Measurements from ENCODE around the gene ZNF555. TPM values are rescaled to one million over a fixed set of nuclear protein-coding genes. Genes with fewer than 3 reads are reported as not detected.

The ZNF555 gene
- total RNA-seq, 2 experiments from 2014 or later = 2.3 to 2.4 TPM

DNA sequence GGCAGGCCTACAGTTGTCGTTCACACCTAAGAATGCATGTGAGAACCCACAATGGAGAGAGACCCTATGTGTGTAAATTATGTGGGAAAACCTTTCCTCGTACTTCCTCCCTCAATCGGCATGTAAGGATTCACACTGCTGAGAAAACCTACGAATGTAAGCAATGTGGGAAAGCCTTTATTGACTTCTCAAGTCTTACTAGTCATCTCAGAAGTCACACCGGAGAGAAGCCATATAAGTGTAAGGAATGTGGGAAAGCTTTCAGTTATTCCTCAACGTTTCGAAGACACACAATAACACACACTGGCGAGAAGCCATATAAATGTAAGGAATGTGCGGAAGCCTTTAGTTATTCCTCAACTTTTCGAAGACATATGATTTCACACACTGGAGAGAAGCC is 11.3 kb downstream of the ZNF555 start:
- ATAC-seq (ENCODE audit: poor library complexity) (no peak), DNase-seq (no peak)
- no peaks in the 10 kb centered on the region for H3K27me3 ChIP-seq (ENCODE audit: control insufficient read depth in 1 of 2, insufficient read depth in 2 of 2, low read length in 2 of 2)
- H3K4me3 ChIP-seq (ENCODE audit: low read length) = no peak overlapping the region
- peaks cover 32% of the 10 kb centered on the region for H3K36me3 ChIP-seq (ENCODE audit: insufficient read depth, low read length)
- H3K9me3 ChIP-seq (ENCODE audit: control insufficient read depth in 1 of 2, insufficient read depth in 1 of 2, low read length in 2 of 2) = peaks cover 12 to 38% of the 10 kb centered on the region in 2 experiments
- H3K9me3 Mint-ChIP-seq = peaks cover 23% of the 10 kb centered on the region
- ChIA-PET CTCF (interaction anchor here (0.6 kb wide), 1 partner anchor 128 kb away, joined by 4 read pairs; no protein-coding TSS in a partner anchor), POLR2A (no interaction called here)
- peaks cover 36% of the 10 kb centered on the region for H3K4me1 Mint-ChIP-seq (ENCODE audit: low read depth)
- H3K36me3 Mint-ChIP-seq (ENCODE audit: low read depth) = peaks cover 76% of the 10 kb centered on the region
- peaks cover 30% of the 10 kb centered on the region for H3K4me1 ChIP-seq (ENCODE audit: insufficient read depth, low read length)
- H3K27me3 Mint-ChIP-seq = no peaks in the 10 kb centered on the region
- intact Hi-C loops (cut with DNase I, micrococcal nuclease) = no loop called here
- no peak overlapping the region for H3K27ac ChIP-seq (ENCODE audit: low read depth in 1 of 2, low read length in 2 of 2)
- no peak overlapping the region for H3K27ac Mint-ChIP-seq
- TF ChIP-seq, protein P1, sequence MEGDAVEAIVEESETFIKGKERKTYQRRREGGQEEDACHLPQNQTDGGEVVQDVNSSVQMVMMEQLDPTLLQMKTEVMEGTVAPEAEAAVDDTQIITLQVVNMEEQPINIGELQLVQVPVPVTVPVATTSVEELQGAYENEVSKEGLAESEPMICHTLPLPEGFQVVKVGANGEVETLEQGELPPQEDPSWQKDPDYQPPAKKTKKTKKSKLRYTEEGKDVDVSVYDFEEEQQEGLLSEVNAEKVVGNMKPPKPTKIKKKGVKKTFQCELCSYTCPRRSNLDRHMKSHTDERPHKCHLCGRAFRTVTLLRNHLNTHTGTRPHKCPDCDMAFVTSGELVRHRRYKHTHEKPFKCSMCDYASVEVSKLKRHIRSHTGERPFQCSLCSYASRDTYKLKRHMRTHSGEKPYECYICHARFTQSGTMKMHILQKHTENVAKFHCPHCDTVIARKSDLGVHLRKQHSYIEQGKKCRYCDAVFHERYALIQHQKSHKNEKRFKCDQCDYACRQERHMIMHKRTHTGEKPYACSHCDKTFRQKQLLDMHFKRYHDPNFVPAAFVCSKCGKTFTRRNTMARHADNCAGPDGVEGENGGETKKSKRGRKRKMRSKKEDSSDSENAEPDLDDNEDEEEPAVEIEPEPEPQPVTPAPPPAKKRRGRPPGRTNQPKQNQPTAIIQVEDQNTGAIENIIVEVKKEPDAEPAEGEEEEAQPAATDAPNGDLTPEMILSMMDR (IDR thresholded peaks at IDR 0.05) = no peak
- H3K4me3 Mint-ChIP-seq = no peak overlapping the region

GRCh38 chr19:2853015-2853606 is 11.8 kb downstream of the ZNF555 start:
- Mint-ChIP-seq H3K4me3 (no peak overlapping the region), H3K36me3 (ENCODE audit: low read depth) (peaks cover 73% of the 10 kb centered on the region), H3K9me3 (peaks cover 23% of the 10 kb centered on the region), H3K4me1 (ENCODE audit: low read depth) (peaks cover 39% of the 10 kb centered on the region), H3K27me3 (no peaks in the 10 kb centered on the region), H3K27ac (no peak overlapping the region)
- intact Hi-C loops (cut with DNase I, micrococcal nuclease) = no loop called here
- TF ChIP-seq, protein P1 (IDR thresholded peaks at IDR 0.05) = no peak
- Histone ChIP-seq H3K27me3 (ENCODE audit: control insufficient read depth in 1 of 2, insufficient read depth in 2 of 2, low read length in 2 of 2) (no peaks in the 10 kb centered on the region), H3K9me3 (ENCODE audit: control insufficient read depth in 1 of 2, insufficient read depth in 1 of 2, low read length in 2 of 2) (peaks cover 12 to 38% of the 10 kb centered on the region in 2 experiments), H3K36me3 (ENCODE audit: insufficient read depth, low read length) (peaks cover 32% of the 10 kb centered on the region), H3K27ac (ENCODE audit: low read depth in 1 of 2, low read length in 2 of 2) (no peak overlapping the region), H3K4me1 (ENCODE audit: insufficient read depth, low read length) (peaks cover 35% of the 10 kb centered on the region), H3K4me3 (ENCODE audit: low read length) (no peak overlapping the region)
- CTCF ChIA-PET = interaction anchor here (0.6 kb wide), 2 partner anchors 128 to 216 kb away, joined by 3 to 4 read pairs; no protein-coding TSS in a partner anchor
- DNase-seq (no peak), ATAC-seq (ENCODE audit: poor library complexity) (no peak)
- POLR2A ChIA-PET = no interaction called here

DNA sequence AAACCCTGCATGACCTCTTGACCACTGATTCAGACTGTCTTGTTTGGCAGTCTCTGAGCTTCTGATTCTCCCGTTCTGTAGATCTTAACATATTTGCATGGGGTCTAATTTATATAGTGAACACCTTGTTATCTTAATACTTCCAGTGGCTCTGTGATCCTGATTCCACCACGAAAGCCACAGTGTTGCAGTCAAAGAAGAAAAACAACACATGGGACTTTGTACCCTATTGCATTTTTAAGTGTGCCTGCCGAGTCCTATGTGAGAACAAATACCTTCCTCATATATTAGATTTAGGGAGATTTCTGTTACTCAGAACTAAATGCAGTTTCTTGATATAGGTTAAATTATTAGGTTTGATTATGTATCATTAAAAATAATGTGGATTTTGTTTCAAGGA is 13.6 kb downstream of the ZNF555 start:
- no peak overlapping the region for H3K27ac ChIP-seq (ENCODE audit: low read depth in 1 of 2, low read length in 2 of 2)
- no peaks in the 10 kb centered on the region for H3K27me3 ChIP-seq (ENCODE audit: control insufficient read depth in 1 of 2, insufficient read depth in 2 of 2, low read length in 2 of 2)
- H3K36me3 Mint-ChIP-seq (ENCODE audit: low read depth) = peaks cover 59% of the 10 kb centered on the region
- peaks cover 43% of the 10 kb centered on the region for H3K4me1 ChIP-seq (ENCODE audit: insufficient read depth, low read length)
- DNase-seq (no peak), ATAC-seq (ENCODE audit: poor library complexity) (no peak)
- H3K9me3 ChIP-seq (ENCODE audit: control insufficient read depth in 1 of 2, insufficient read depth in 1 of 2, low read length in 2 of 2) = peaks cover 23 to 38% of the 10 kb centered on the region in 2 experiments
- ChIA-PET CTCF (interaction anchor here (1.1 kb wide), 1 partner anchor 14 kb away, joined by 3 read pairs; the partner anchor contains the start of gene ZNF555), POLR2A (interaction anchor here (1.2 kb wide), 1 partner anchor 14 kb away, joined by 4 read pairs; the partner anchor contains the start of gene ZNF555)
- H3K36me3 ChIP-seq (ENCODE audit: insufficient read depth, low read length) = peaks cover 32% of the 10 kb centered on the region
- no peak overlapping the region for H3K4me3 Mint-ChIP-seq
- TF ChIP-seq, protein P1 (IDR thresholded peaks at IDR 0.05) = no peak
- H3K27ac Mint-ChIP-seq = no peak overlapping the region
- no peak overlapping the region for H3K4me3 ChIP-seq (ENCODE audit: low read length)
- H3K27me3 Mint-ChIP-seq = no peaks in the 10 kb centered on the region
- peaks cover 41% of the 10 kb centered on the region for H3K4me1 Mint-ChIP-seq (ENCODE audit: low read depth)
- intact Hi-C loops (cut with DNase I, micrococcal nuclease) = no loop called here
- H3K9me3 Mint-ChIP-seq = peaks cover 23% of the 10 kb centered on the region
